Heart left ventricle (tissue), 13 donors: Measurements from ENCODE around the gene RANBP3.

Experiments used
- POLR2A ChIP-seq, 2 donors: fragments of 450-650 bp; IDR thresholded peaks; one replicate each; pipeline ENCODE4 v1.6.1; 2017; ENCODE audit warnings: antibody characterized with exemption in 2 of 2, mild to moderate bottlenecking in 2 of 2, moderate library complexity in 2 of 2
- TF ChIP-seq, protein P1 (sequence below), 12 donors: fragments of 200-600 bp; sonication (generic) in 4 of 12; IDR thresholded peaks; one replicate each; pipeline versions ENCODE4 v1.5.0 to v1.8.0; 2018 to 2022; ENCODE audit warnings: antibody characterized with exemption in 12 of 12, mild to moderate bottlenecking in 5 of 12
- donor health status: ischemic (EF 13 %, LVEDD 7.1; RV severe dilation, severe dysfunction).
- donor health status: DM: no; HTN: yes; CAD: no.
- donor health status: DM: no; HTN: no; CAD: no.
- donor health status: ischemic (EF 25% LVEDD 6.9; RV normal size, moderate dysfunction).
- donor health status: ischemic (EF 25% LVEDD 5.7; RV mildly dilated, moderate dysfunction).
- donor health status: ischemic (EF 35%, LVEDD 5.7; RV mildly dilated, moderate dysfunction).
- donor health status: nonischemic (EF 11% LVEDD 7.7; RV severe dilation, severe dysfunction).
- donor health status: DM: yes; HTN: yes; CAD: no.
- donor health status: PGD.
- donor health status: ischemic (EF 29% LVEDD 5.4; RV normal size, mild dysfunction).
- donor health status: nonischemic (EF 23%, LVEDD 6.1; RV moderate dilation, normal function).

- TF ChIP-seq, protein P1, sequence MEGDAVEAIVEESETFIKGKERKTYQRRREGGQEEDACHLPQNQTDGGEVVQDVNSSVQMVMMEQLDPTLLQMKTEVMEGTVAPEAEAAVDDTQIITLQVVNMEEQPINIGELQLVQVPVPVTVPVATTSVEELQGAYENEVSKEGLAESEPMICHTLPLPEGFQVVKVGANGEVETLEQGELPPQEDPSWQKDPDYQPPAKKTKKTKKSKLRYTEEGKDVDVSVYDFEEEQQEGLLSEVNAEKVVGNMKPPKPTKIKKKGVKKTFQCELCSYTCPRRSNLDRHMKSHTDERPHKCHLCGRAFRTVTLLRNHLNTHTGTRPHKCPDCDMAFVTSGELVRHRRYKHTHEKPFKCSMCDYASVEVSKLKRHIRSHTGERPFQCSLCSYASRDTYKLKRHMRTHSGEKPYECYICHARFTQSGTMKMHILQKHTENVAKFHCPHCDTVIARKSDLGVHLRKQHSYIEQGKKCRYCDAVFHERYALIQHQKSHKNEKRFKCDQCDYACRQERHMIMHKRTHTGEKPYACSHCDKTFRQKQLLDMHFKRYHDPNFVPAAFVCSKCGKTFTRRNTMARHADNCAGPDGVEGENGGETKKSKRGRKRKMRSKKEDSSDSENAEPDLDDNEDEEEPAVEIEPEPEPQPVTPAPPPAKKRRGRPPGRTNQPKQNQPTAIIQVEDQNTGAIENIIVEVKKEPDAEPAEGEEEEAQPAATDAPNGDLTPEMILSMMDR (IDR thresholded peaks at IDR 0.05), result no peak
- no peak for TF ChIP-seq POLR2A (IDR thresholded peaks at IDR 0.05)
These were observed 34.7 kb upstream of the RANBP3 start for GRCh38 chr19:6012426-6013170.
